8988T (cell line): Measurements from ENCODE around the gene TAF5.
"Not testable (repeated sequence)": the region's sequence is repeated elsewhere in the genome, so short reads cannot be mapped to it uniquely, and the experiment has no call there.

Experiments
- DNase-seq: peaks from one replicate; pipeline ENCODE4 v3.0.0; 2011

TAF5 gene

GRCh38 chr10:103367782-103368518, at the start of gene TAF5:
TSS of gene TAF5 (plus strand) at chr10:103367976. CDS start at chr10:103367990, 14 bp downstream.
- DNase-seq: peak; percentile 71

GRCh38 chr10:103327906-103328305, 39.9 kb upstream of the TAF5 start:
- no peak for DNase-seq

- DNase-seq: no peak
These were observed 33.7 kb upstream of the TAF5 start for GRCh38 chr10:103333934-103334520.

- no peak for DNase-seq
These were observed 33.2 kb upstream of the TAF5 start for GRCh38 chr10:103334567-103334966.

GRCh38 chr10:103336370-103336769, 31.4 kb upstream of the TAF5 start:
- DNase-seq: no peak

GRCh38 chr10:103350175-103350516, 17.6 kb upstream of the TAF5 start:
- DNase-seq: no peak

- peak; percentile 93 for DNase-seq
These were observed 17.1 kb upstream of the TAF5 start, which contains the start of gene PCGF6 for GRCh38 chr10:103350517-103351260. TSS of gene PCGF6 (minus strand) at chr10:103351140. CDS start at chr10:103351066, 74 bp downstream.

- DNase-seq: no peak
These were observed 14.5 kb upstream of the TAF5 start for GRCh38 chr10:103353281-103353680.

- DNase-seq: not testable (repeated sequence)
These were observed 13.2 kb upstream of the TAF5 start for GRCh38 chr10:103354567-103354966.

- no peak for DNase-seq
These were observed 11.7 kb upstream of the TAF5 start for GRCh38 chr10:103355906-103356599.

GRCh38 chr10:103359493-103359892, 8.3 kb upstream of the TAF5 start:
- DNase-seq: not testable (repeated sequence)

- DNase-seq: not testable (repeated sequence)
These were observed 7.0 kb upstream of the TAF5 start for GRCh38 chr10:103360791-103361190.

GRCh38 chr10:103367379-103367781, 396 bp upstream of the TAF5 start:
- DNase-seq: no peak

GRCh38 chr10:103373544-103373943, 5.8 kb downstream of the TAF5 start:
- no peak for DNase-seq

- DNase-seq: no peak
These were observed 6.5 kb downstream of the TAF5 start for GRCh38 chr10:103374263-103374662.

GRCh38 chr10:103382769-103383168, 15.0 kb downstream of the TAF5 start:
- no peak for DNase-seq

- DNase-seq: no peak
These were observed 26.4 kb downstream of the TAF5 start for GRCh38 chr10:103394180-103394579.

GRCh38 chr10:103395754-103396066, 27.9 kb downstream of the TAF5 start:
- DNase-seq: no peak

- DNase-seq: peak; percentile 64
These were observed 28.5 kb downstream of the TAF5 start, which contains the start of the genes ATP5MK and PDCD11 for GRCh38 chr10:103396067-103396788. TSS of gene ATP5MK (minus strand) at chr10:103396475. CDS start at chr10:103392457, 4,018 bp downstream. TSS of gene PDCD11 (plus strand) at chr10:103396626. CDS start at chr10:103398427, 1,801 bp downstream.

GRCh38 chr10:103396789-103397087, 29.0 kb downstream of the TAF5 start:
- no peak for DNase-seq

GRCh38 chr10:103397191-103397825, 29.5 kb downstream of the TAF5 start:
- DNase-seq: no peak

GRCh38 chr10:103413564-103413963, 45.8 kb downstream of the TAF5 start:
- DNase-seq: no peak
